Suppressor macrophage treated with lipopolysaccharide for 4 hours (primary cell): ENCODE data around the gene EFHB.
"Not testable (repeated sequence)": the region's sequence is repeated elsewhere in the genome, so short reads cannot be mapped to it uniquely, and the experiment has no call there.

Experiments used
- DNase-seq: peaks from one replicate; pipeline ENCODE4 v3.0.0-alpha.2; 2020

The EFHB gene

GRCh38 chr3:19920401-19921080, 13.5 kb downstream of the EFHB start:
- no peak for DNase-seq

- DNase-seq: no peak
Measured at GRCh38 chr3:19917167-19917566, 16.9 kb downstream of the EFHB start.

GRCh38 chr3:19911452-19911851, 22.6 kb downstream of the EFHB start:
- DNase-seq: no peak

- no peak for DNase-seq
Measured at GRCh38 chr3:19907523-19907922, 26.5 kb downstream of the EFHB start.

GRCh38 chr3:19903649-19904048, 30.4 kb downstream of the EFHB start:
- DNase-seq: no peak

- DNase-seq: peak; percentile 46
Measured at GRCh38 chr3:19901918-19902317, 32.1 kb downstream of the EFHB start.

- DNase-seq: peak; percentile 19
Measured at GRCh38 chr3:19901337-19901736, 32.7 kb downstream of the EFHB start.

GRCh38 chr3:19899833-19900232, 34.2 kb downstream of the EFHB start:
- not testable (repeated sequence) for DNase-seq

- DNase-seq: no peak
Measured at GRCh38 chr3:19899264-19899663, 34.8 kb downstream of the EFHB start.

- no peak for DNase-seq
Measured at GRCh38 chr3:19898721-19899120, 35.3 kb downstream of the EFHB start.

- DNase-seq: no peak
Measured at GRCh38 chr3:19891740-19892139, 42.3 kb downstream of the EFHB start.

- no peak for DNase-seq
Measured at GRCh38 chr3:19888428-19889152, 45.4 kb downstream of the EFHB start.

- not testable (repeated sequence) for DNase-seq
Measured at GRCh38 chr3:19887122-19887521, 46.9 kb downstream of the EFHB start.

GRCh38 chr3:19886404-19886803, 47.6 kb downstream of the EFHB start:
- no peak for DNase-seq

- DNase-seq: peak; percentile 74
Measured at GRCh38 chr3:19885468-19885867, 48.5 kb downstream of the EFHB start.

- DNase-seq: no peak
Measured at GRCh38 chr3:19881852-19882251, 52.2 kb downstream of the EFHB start.

GRCh38 chr3:19881036-19881435, 53.0 kb downstream of the EFHB start:
- no peak for DNase-seq

- DNase-seq: peak; percentile 11
Measured at GRCh38 chr3:19877656-19878055, 56.4 kb downstream of the EFHB start.

GRCh38 chr3:19866751-19867347, 67.2 kb downstream of the EFHB start:
- peak; percentile 63 for DNase-seq

- DNase-seq: not testable (repeated sequence)
Measured at GRCh38 chr3:19855318-19855717, 78.7 kb downstream of the EFHB start.

GRCh38 chr3:19846609-19847008, 87.4 kb downstream of the EFHB start:
- DNase-seq: not testable (repeated sequence)
